GM21737 (cell line): ENCODE measurements around the gene MEST.
"Not testable (repeated sequence)": the region's sequence is repeated elsewhere in the genome, so short reads cannot be mapped to it uniquely, and the experiment has no call there.

Source experiments
- ATAC-seq: cut with Tn5 transposase; IDR thresholded peaks from one replicate; pipeline ENCODE4 v1.9.1; 2021; ENCODE audit warnings: mild to moderate bottlenecking, moderate library complexity; ENCODE audit not compliant: unreplicated experiment

The MEST gene

DNA sequence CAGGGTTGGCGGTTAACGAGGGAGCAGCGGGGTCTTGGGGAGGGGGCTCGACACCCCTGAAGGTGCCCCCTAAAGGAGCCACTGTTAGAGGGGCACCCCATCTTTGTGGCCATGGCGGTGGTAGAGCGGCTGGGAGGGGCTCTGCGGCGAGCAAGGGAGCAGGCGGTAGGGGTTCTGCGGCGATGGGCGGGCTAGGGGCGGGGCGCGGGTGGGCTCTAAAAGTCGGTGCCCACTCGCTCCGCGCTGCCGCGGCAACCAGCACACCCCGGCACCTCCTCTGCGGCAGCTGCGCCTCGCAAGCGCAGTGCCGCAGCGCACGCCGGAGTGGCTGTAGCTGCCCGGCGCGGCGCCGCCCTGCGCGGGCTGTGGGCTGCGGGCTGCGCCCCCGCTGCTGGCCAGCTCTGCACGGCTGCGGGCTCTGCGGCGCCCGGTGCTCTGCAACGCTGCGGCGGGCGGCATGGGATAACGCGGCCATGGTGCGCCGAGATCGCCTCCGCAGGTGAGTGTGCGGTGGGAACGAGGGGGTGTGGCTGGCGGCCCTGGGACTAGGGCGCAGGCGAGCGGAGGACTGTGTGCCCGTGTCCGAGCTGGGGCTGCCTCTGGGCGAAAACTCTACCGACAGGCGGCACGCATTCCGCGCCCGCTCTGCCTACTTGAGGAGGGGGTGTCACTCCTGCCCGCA, at the start of gene MEST:
MEST (plus strand) TSS at position 245 of the 682 bp plus-strand sequence; CDS start at position 474, 229 bp downstream.
- ATAC-seq: no peak

DNA sequence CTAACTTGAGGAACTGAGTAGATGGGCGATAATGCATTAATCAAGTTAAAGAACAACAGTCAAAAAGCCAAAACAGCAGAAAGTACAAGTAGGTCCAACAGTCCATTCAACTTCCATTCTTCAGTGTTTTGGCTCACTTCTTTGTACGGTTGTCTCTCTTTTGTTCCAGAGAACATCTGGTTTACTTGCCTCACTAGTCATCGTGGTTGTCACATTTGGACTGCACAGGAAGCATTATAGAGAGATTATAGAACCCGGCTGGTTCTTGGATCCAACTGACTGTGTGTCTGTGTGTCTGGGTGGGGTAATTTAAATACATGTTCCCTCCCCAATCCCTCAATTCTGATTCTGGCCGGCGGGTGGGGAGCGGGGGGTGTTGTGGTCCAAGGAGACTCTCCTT, 49.3 kb upstream of the MEST start:
- no peak for ATAC-seq

DNA sequence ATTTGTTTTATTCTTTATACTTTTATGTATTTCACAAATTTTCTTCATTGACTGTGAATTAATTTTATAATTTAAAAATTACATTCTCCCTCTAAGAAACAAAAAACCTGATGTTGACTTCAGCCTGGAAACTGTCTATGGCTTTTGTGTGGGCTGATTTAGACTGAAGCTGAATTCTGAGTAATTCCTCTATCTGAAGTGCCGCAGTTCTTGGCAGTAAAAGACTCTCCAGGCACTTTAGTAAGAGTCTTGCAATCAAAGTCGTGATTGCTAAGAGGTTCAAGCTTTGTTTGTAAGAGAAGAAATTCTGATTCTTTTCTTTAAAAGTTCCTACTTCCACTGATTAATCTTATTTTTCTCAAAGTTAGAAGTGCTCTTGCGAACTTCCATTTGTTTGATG, 47.7 kb upstream of the MEST start:
- ATAC-seq: no peak

GRCh38 chr7:130444751-130445407, 47.0 kb upstream of the MEST start:
- no peak for ATAC-seq

DNA sequence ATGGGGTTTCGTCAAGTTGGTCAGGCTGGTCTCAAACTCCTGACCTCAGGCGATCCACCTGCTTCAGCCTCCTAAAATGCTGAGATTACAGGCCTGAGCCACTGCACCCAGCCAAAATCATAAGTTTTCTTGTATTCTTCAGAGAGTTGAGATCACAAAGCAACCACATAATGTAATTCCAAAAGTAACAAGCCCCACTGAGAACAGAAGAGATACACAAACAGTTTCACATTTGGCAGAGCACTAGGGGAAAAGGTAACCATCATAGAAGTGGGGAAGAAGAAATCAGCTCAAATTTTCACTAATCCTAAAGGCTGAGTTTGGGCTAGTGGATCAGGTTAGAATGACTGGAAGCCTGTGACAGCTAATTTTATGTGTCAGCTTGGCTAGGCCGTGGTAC, 45.6 kb upstream of the MEST start:
- ATAC-seq: no peak

DNA sequence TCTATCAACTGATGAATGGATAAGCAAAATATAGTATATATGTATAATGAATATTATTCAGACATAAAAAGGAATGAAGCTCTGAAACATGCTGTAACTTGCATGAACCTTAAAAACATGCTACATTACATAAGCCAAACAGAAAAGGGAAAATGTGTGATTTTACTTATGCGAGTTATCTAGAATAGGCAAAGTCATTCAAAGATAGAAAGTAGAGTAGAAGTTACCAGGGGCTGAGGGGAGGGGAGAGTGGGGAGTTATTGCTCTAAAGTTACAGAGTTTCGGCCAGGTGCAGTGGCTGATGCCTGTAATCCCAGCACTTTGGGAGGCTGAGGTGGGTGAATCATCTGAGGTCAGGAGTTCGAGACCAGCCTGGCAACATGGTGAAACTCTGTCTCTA, 40.5 kb upstream of the MEST start:
- ATAC-seq: not testable (repeated sequence)

GRCh38 chr7:130452951-130453350, 38.9 kb upstream of the MEST start:
- ATAC-seq: no peak

DNA sequence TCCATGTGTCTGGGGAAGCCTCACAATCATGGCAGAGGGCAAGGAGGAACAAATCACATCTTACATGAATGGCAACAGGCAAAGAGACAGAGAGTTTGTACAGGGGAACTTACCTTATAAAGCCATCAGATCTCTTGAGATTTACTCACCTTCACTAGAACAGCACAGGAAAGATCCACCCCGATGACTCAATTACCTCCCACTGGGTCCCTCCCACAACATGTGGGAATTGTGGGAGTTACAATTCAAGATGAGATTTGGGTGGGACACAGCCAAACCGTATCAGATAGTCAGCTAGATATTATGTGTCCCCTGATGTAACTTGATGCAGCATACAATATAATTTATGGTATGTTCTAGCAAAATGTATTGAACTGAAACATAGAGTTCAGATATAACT, 36.9 kb upstream of the MEST start:
- no peak for ATAC-seq

GRCh38 chr7:130458257-130458656, 33.6 kb upstream of the MEST start:
- ATAC-seq: no peak

DNA sequence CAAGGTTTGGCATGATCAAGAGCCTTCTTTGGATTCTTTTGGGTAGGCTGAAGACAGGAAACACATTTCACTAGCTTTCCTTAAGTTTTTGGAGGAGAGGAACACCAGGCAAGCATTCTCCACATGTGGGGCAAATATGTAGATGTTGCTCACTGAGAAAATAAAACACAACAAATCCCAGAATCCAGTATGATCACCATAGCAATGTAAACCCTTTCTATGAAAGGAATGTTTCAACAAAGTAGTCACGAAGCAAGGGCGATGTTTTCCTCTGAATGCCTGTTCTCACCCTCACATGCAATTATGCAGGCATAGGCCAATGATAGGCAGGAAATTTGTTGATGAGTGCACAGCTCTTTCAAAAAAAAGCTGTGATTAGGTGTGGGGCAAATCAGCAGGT, 30.6 kb upstream of the MEST start:
- ATAC-seq: no peak

GRCh38 chr7:130463553-130464434, 28.1 kb upstream of the MEST start:
- no peak for ATAC-seq

- ATAC-seq: no peak
These were observed 23.3 kb upstream of the MEST start for GRCh38 chr7:130468612-130469011.

GRCh38 chr7:130471974-130472373, 19.9 kb upstream of the MEST start:
- no peak for ATAC-seq

DNA sequence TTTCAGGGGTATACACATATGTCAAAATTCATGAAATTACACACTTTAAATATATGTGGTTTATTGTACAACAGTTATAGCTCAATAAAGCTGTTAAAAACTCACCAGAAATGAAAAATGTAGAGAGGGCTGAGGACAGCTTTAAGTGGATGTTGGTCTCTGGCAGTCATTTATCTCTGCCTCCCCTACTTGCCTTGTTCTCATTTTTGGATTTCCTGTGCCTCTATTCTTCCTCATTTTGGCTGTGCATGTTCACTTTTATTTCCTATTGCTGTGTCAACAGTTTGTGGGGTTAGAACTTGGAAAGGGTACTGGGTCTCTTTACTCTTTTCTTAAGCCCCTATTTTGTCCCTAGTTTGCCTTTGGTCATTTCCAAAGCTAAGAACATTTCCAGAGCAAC, 18.6 kb upstream of the MEST start:
- no peak for ATAC-seq

DNA sequence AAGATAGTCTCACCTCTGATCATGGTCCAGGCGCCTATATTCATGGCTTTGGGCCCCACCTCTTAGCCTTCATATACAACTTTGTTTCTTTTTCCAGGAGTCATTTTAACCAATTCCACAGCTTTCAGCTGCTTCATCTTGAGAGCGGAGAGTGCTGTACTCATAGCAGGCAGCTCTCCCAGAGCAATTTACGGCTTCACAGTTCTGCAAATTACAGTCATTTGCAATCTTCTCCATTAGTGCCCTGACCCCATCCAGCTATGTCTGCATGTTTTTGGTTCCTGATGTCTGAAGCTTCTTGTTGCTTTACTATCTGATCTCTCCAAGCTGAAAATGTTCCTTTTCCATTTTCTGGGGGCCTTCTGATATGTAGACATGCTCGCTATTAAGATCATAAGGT, 18.0 kb upstream of the MEST start:
- ATAC-seq: no peak

DNA sequence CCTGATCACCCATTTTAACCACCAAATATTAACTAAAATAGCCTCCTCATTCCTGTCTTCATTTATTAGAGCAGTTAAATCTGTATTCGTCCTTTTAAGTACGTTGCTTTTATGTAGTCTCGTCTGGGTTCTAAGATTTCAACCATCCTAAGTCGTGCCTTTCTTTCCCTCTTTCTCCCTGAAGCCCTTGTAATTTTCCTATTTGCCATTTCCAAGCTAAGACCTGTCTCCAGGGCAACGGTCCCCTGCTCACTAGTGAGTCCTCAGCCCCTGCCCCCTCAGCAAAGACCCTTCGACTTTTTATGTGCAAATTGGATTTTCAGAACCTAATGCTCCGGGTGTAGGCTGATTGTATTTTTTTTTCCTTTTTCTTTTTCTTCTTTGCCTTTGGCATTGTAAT, 16.1 kb upstream of the MEST start:
- no peak for ATAC-seq

GRCh38 chr7:130476297-130477150, 15.4 kb upstream of the MEST start:
- ATAC-seq: peak; percentile 64

- no peak for ATAC-seq
These were observed 12.9 kb upstream of the MEST start for GRCh38 chr7:130478991-130479390.

DNA sequence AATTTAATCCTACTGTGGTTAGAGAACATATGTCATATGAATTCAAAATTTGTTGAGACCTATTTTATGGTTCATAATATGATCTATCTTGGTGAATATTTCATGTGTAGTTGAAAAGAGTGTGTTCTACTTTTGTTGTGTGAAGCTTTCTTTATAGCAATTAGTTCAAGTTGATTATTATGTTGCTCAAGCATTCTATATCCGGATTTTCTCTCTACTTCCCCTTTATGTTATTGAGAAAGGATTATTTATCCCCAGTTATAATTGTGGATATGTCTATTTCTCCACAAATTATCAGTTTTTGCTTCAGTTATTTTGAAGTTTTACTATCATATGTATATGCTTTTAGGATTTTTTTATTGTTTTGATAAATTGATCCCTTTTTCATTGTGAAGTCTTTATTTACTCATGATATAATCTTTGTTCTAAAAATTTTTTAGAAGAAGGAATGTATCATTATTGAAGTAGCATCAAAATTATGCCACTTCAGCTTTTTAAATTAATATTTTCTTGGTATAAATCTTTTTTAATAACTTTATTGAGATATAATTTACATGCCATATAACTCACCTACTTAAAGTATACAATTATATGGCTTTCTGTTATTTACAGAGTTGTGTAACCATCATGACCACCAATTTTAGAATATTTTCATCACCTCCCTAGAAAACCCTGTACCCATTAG, 12.0 kb upstream of the MEST start:
- no peak for ATAC-seq

DNA sequence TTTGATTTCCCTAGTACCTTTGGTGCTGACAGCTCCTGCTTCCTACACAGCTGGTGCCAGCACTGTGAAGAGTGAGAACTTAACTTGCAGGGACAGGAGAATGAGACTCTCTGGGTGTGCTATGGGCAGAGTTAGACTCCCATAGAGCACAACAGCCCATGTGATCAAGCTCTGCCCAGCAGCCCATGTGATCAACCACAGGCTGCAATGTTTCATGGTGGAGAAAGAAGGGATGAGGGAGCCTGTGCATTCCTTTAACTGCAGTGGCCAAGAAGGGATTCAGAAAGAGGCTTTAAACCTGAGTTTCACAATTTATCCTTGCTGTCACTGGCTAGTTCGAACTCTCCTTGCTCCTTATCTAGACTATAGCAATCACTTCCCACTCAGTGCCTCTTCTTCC, 10.0 kb upstream of the MEST start:
- ATAC-seq: no peak
